ENCODE data around the gene TMED10. TPM values are rescaled to one million over a fixed set of nuclear protein-coding genes. Genes with fewer than 3 reads are reported as not detected.

TMED10 gene
- total RNA-seq, 1 donor from 2014 or later = 380 TPM

GRCh38 chr14:75220156-75220555 is 43.7 kb upstream of the TMED10 start:
- Mint-ChIP-seq H3K27me3 (ENCODE audit: unreplicated experiment) (no peaks in the 10 kb centered on the region), H3K27ac (ENCODE audit: unreplicated experiment) (no peak overlapping the region)

GRCh38 chr14:75217508-75218206 is 41.2 kb upstream of the TMED10 start:
- Mint-ChIP-seq H3K4me3 (ENCODE audit: unreplicated experiment) (no peak overlapping the region), H3K27ac (ENCODE audit: unreplicated experiment) (no peak overlapping the region), H3K9me3 (ENCODE audit: unreplicated experiment) (no peaks in the 10 kb centered on the region), H3K27me3 (ENCODE audit: unreplicated experiment) (no peaks in the 10 kb centered on the region), H3K36me3 (ENCODE audit: unreplicated experiment) (no peaks in the 10 kb centered on the region), H3K4me1 (ENCODE audit: unreplicated experiment) (peaks cover 9% of the 10 kb centered on the region)
- DNase-seq (ENCODE audit: extremely low spot score, unreplicated experiment) = no peak
- TF ChIP-seq CTCF (IDR thresholded peaks at IDR 0.05) = no peak

More at GRCh38 chr14:75220156-75220555, 43.7 kb upstream of the TMED10 start:
- no peak overlapping the region for H3K4me3 Mint-ChIP-seq (ENCODE audit: unreplicated experiment)
- DNase-seq (ENCODE audit: extremely low spot score, unreplicated experiment) = no peak
- H3K9me3 Mint-ChIP-seq (ENCODE audit: unreplicated experiment) = no peaks in the 10 kb centered on the region
- TF ChIP-seq CTCF (IDR thresholded peaks at IDR 0.05) = no peak
- peaks cover 15% of the 10 kb centered on the region for H3K4me1 Mint-ChIP-seq (ENCODE audit: unreplicated experiment)
- H3K36me3 Mint-ChIP-seq (ENCODE audit: unreplicated experiment) = no peaks in the 10 kb centered on the region

GRCh38 chr14:75216427-75217006 is 40.1 kb upstream of the TMED10 start:
- no peaks in the 10 kb centered on the region for H3K36me3 Mint-ChIP-seq (ENCODE audit: unreplicated experiment)
- no peak for TF ChIP-seq CTCF (IDR thresholded peaks at IDR 0.05)
- H3K4me1 Mint-ChIP-seq (ENCODE audit: unreplicated experiment) = no peaks in the 10 kb centered on the region
- no peaks in the 10 kb centered on the region for H3K9me3 Mint-ChIP-seq (ENCODE audit: unreplicated experiment)
- H3K27ac Mint-ChIP-seq (ENCODE audit: unreplicated experiment) = no peak overlapping the region
- H3K27me3 Mint-ChIP-seq (ENCODE audit: unreplicated experiment) = no peaks in the 10 kb centered on the region
- no peak overlapping the region for H3K4me3 Mint-ChIP-seq (ENCODE audit: unreplicated experiment)
- no peak for DNase-seq (ENCODE audit: extremely low spot score, unreplicated experiment)

- no peak for TF ChIP-seq CTCF (IDR thresholded peaks at IDR 0.05)
- no peak overlapping the region for H3K4me3 Mint-ChIP-seq (ENCODE audit: unreplicated experiment)
- no peaks in the 10 kb centered on the region for H3K36me3 Mint-ChIP-seq (ENCODE audit: unreplicated experiment)
- H3K4me1 Mint-ChIP-seq (ENCODE audit: unreplicated experiment) = no peaks in the 10 kb centered on the region
- no peak overlapping the region for H3K27ac Mint-ChIP-seq (ENCODE audit: unreplicated experiment)
- H3K27me3 Mint-ChIP-seq (ENCODE audit: unreplicated experiment) = no peaks in the 10 kb centered on the region
- no peaks in the 10 kb centered on the region for H3K9me3 Mint-ChIP-seq (ENCODE audit: unreplicated experiment)
- no peak for DNase-seq (ENCODE audit: extremely low spot score, unreplicated experiment)
Observed at GRCh38 chr14:75215520-75215919, 39.1 kb upstream of the TMED10 start.

GRCh38 chr14:75214558-75214957 is 38.1 kb upstream of the TMED10 start:
- no peak for DNase-seq (ENCODE audit: extremely low spot score, unreplicated experiment)
- H3K36me3 Mint-ChIP-seq (ENCODE audit: unreplicated experiment) = no peaks in the 10 kb centered on the region
- no peak overlapping the region for H3K4me3 Mint-ChIP-seq (ENCODE audit: unreplicated experiment)
- TF ChIP-seq CTCF (IDR thresholded peaks at IDR 0.05) = no peak
- H3K9me3 Mint-ChIP-seq (ENCODE audit: unreplicated experiment) = no peaks in the 10 kb centered on the region
- H3K27me3 Mint-ChIP-seq (ENCODE audit: unreplicated experiment) = no peaks in the 10 kb centered on the region
- H3K4me1 Mint-ChIP-seq (ENCODE audit: unreplicated experiment) = no peaks in the 10 kb centered on the region
- no peak overlapping the region for H3K27ac Mint-ChIP-seq (ENCODE audit: unreplicated experiment)
